ENCODE data around the gene DAPK3.
"Not testable (repeated sequence)": the region's sequence is repeated elsewhere in the genome, so short reads cannot be mapped to it uniquely, and the experiment has no call there.

The DAPK3 gene

GRCh38 chr19:3970808-3971598 is at the start of gene DAPK3:
DAPK3 (minus strand) TSS chr19:3971099; CDS start chr19:3969735, 1,364 bp downstream.
- DNase-seq = peak; percentile 71

GRCh38 chr19:4019578-4019977 is 48.7 kb upstream of the DAPK3 start:
- DNase-seq = no peak

GRCh38 chr19:4018775-4019504 is 48.0 kb upstream of the DAPK3 start:
- no peak for DNase-seq

GRCh38 chr19:4018140-4018613 is 47.3 kb upstream of the DAPK3 start:
- no peak for DNase-seq

GRCh38 chr19:4016903-4017638 is 46.2 kb upstream of the DAPK3 start:
- DNase-seq = no peak

GRCh38 chr19:4016486-4016885 is 45.6 kb upstream of the DAPK3 start:
- DNase-seq = no peak

GRCh38 chr19:4015705-4016402 is 45.0 kb upstream of the DAPK3 start:
- DNase-seq = no peak

GRCh38 chr19:4014541-4015491 is 43.9 kb upstream of the DAPK3 start:
- no peak for DNase-seq

GRCh38 chr19:4013886-4014540 is 43.1 kb upstream of the DAPK3 start:
- DNase-seq = no peak

- DNase-seq = no peak
These were observed 42.2 kb upstream of the DAPK3 start for GRCh38 chr19:4012975-4013634.

GRCh38 chr19:4012092-4012974 is 41.4 kb upstream of the DAPK3 start:
- DNase-seq = no peak

- not testable (repeated sequence) for DNase-seq
These were observed 40.5 kb upstream of the DAPK3 start for GRCh38 chr19:4011430-4011829.

- DNase-seq = no peak
These were observed 39.9 kb upstream of the DAPK3 start for GRCh38 chr19:4010808-4011110.

- DNase-seq = no peak
These were observed 39.3 kb upstream of the DAPK3 start for GRCh38 chr19:4009990-4010807.

- no peak for DNase-seq
These were observed 37.1 kb upstream of the DAPK3 start for GRCh38 chr19:4007836-4008539.

GRCh38 chr19:4007021-4007835 is 36.3 kb upstream of the DAPK3 start, which contains the start of gene PIAS4:
PIAS4 (plus strand) TSS chr19:4007736; CDS start chr19:4007761, 25 bp downstream.
- peak; percentile 72 for DNase-seq

- not testable (repeated sequence) for DNase-seq
These were observed 34.5 kb upstream of the DAPK3 start for GRCh38 chr19:4005436-4005835.
